OCI-M2 (cell line): ENCODE results near the gene BABAM2.

Experiments
- DNase-seq: peaks from one replicate; lab custom pipeline; 2025; ENCODE audit not compliant: unreplicated experiment; lab: John Stamatoyannopoulos, UW

The BABAM2 gene

DNA sequence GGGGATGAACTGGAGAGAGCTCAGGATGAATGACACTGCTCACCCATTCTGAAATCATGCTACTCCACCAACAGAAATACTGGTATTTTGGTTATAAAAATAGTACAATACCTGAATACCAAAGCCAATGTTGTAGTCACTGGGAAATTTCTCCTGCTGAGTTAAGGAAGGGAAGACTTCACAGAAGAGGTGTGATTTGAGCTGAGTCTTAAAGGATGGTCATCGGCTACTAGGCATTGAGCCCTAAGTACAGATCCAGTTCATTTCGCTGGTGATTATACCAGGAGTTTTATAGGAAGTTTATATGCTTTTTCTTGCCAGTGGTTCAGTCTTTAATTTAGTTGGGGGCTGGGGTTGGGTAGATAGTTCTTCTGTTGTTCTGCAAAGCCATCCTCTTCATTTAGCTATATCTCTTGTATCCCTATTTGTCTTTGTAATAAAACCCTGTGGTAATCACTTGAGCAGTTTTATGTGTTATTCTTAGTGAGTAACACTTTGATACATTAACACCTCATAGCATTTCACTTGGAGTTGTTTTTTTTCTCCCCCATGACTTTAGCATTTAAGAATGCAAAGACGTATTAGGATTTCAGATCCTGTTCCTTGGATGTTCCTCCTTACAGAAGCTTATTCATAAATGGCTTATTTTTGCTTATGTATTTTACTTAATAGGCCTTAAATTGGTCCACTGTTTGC, 262.2 kb downstream of the BABAM2 start:
- no peak for DNase-seq

DNA sequence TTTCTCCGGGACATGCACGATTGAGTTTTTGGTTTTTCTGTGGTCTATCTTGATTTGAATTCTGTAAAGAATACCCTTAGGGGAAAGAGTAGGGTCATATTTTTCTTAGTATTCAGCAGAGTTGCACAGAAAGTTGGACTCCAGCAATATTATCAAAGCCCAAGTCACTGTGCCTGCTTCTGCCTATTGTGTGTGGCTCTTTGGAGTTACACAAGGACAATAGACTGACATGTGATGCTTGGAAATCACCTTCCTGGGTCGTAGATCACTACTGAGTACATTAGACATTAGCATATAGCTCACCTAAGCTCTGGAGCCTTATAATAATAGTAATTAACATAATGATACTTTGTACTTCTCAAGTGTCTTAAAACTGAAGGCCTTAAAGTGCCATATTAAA, 263.3 kb downstream of the BABAM2 start:
- no peak for DNase-seq

- DNase-seq = no peak
These were observed 264.6 kb downstream of the BABAM2 start for GRCh38 chr2:28155086-28155485.

DNA sequence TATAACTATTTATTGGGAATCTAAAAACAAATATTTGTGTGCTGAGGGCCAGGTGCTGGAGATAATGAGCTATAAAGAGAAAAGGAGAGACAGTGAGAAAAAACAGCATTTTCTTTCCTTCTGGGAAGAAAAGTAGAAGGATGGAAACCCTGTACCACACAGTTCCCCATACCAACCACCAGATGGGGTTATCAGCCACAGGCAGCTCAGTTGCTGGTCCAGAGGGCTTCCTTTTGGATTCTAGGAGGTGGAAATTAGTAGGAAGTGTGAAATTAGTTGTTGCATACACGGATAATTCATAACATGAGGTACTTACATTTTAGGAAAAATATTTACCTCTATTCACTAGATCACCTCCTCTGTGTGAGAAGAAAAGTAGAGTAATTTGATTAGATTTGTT, 265.1 kb downstream of the BABAM2 start:
- no peak for DNase-seq

DNA sequence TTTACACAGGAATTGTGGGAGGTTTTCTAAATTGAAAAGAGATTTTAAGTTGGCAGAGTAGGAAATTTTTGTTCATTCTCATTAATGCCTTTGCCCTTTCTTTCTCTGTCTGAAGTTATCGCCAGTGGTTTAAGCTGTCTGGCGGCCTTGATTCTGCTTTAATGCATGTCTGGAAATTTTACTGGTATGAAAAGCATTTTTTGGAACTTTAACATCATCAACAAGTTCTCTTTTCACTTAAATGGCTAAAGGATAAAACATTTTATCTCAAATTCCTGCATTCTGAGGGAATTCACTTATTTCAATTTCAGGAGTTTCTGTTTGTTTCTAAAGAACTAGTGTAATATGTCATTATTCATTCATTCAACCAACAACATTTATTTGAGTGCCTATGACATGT, 268.3 kb downstream of the BABAM2 start:
- DNase-seq = no peak

GRCh38 chr2:28160986-28161425, 270.5 kb downstream of the BABAM2 start:
- no peak for DNase-seq

- DNase-seq = no peak
These were observed 270.9 kb downstream of the BABAM2 start for GRCh38 chr2:28161466-28161865.

DNA sequence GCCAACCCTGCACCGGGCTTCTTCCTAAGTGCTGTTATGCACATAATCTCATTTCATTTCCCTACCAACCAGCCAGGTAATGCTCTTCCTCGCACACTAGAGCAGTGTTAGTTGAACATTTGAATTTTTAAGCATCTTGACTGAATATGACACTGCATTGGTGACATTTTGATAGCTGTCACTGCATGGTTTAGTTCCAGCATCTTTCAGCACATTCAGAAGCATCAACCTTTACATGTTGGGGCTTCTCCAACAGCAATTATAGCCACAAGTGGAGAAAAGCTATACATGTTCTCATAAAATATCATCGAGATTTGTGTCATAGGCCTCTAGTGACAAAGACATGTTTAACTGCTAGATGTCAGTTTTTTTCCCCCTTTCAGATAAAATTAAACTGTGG, 272.0 kb downstream of the BABAM2 start:
- no peak for DNase-seq

DNA sequence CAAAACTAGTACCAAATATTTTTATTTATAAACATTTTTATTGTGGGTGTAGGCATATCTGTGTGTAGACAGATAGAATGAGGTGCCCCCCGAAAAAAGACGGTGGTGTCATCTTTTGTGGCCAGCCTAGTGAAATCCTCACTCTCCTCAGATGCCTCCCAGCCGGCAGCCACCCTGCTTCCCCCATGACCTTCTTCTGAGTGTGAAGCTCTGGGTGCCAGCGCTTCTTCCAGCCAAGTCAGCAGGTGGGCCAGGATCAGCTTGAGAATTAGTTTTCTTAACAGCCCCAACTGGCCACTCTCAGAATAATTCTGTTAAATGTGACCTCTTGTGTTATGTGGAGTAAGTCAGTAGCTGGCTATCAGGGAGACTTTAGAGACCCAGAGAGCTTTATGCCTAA, 272.5 kb downstream of the BABAM2 start:
- DNase-seq = no peak

- no peak for DNase-seq
These were observed 273.2 kb downstream of the BABAM2 start for GRCh38 chr2:28163627-28164279.

- no peak for DNase-seq
These were observed 273.8 kb downstream of the BABAM2 start for GRCh38 chr2:28164280-28164801.

DNA sequence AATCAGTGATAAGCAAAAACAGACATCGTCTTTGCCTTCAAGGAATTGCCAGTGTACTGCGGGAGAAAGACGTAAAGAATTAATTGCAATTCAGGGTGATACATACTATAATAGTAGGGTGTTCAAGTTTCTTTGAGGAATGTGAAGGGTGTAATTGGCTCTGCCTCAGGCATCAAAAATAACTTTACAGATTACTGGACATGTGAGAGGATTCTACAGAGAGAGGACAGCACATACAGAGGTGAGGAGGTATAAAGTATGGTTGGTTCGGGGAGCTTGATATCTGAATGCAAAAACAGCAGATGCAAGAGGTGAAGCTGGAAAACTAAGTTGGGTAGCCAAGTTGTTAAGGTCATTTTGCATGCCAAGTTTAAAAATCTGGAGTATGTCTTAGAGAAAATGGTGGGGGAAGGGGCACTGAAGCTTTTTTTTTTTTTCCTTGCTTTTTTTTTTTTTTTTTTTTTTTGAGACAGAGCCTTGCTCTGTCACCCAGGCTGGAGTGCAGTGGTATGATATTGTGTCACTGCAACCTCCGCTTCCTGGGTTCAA, 274.6 kb downstream of the BABAM2 start:
- DNase-seq = no peak

- DNase-seq = no peak
These were observed 276.4 kb downstream of the BABAM2 start for GRCh38 chr2:28166956-28167355.

GRCh38 chr2:28168376-28168775, 277.8 kb downstream of the BABAM2 start:
- DNase-seq = no peak

DNA sequence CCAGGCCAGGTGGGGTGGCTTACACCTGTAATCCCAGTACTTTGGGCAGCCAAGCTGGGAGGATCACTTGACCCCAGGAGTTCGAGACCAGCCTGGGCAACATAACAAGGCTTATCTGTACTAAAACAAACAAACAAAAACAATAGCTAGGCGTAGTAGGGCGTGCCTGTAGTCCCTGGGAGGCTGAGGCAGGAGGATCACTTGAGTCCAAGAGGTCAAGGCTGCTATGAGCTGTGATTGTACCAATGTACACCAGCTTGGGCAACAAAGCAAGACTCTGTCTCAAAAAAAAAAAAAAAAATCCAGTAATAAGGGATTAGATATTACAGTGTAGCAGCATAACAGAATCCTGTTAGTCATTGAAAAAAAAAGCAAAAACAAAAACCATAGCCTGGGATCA, 279.0 kb downstream of the BABAM2 start:
- DNase-seq = no peak

GRCh38 chr2:28172114-28172898, 281.8 kb downstream of the BABAM2 start:
- DNase-seq = no peak

DNA sequence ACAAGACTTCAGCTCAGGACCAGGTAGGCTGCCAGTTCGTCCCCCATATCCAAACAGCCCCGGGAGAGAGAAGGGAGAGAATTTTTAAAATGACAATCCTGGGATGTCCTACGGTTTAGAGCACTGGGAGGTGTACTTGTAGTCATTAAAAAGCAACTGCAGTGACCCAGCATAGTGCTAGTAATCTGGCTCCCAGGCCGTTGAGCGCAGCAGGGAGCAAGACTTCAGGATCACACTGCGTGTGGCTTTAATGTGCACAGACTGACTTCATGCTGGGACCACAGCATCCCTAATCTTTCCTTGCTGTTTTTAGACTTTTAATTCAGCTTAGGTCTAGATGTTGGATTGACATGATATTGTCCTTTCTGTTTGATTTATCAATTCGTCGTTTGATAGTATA, 282.8 kb downstream of the BABAM2 start:
- DNase-seq = no peak

GRCh38 chr2:28174211-28174610, 283.7 kb downstream of the BABAM2 start:
- no peak for DNase-seq

DNA sequence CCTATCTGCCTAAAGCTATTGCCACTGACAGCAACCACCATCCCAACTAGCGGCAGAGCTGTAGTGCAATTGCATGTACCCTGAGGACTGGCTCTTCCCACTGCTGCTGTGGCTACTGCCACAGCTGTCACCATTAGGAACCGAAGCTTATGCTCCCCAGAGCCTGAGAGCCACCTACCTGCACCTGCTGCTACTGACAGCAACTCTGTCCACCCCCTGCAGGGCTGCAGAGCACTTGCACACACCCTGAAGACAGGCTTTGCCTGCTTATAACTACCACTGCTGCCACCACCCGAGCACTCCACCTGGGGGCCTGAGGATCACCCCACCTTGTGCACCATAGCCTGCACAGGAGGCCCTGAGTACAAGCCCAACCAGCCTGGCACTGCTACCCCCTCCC, 284.5 kb downstream of the BABAM2 start:
- no peak for DNase-seq

DNA sequence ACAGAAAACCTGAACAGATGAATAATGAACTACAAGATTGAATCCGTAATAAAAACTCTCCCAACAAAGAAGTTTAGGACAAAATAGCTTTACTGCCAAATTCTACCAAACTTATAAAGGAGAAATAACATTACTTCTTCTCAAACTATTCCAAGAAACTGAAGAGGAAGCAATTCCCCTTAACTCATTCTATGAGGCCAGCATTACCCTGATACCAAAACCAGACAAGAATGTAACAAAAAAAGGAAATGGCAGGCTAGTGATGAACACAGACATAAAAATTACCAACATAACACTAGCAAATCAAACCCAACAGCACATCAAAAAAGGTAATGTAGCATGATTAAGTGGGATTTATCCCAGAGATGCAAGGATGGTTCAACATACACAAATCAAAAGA, 288.4 kb downstream of the BABAM2 start:
- DNase-seq = no peak

- DNase-seq = no peak
These were observed 291.3 kb downstream of the BABAM2 start for GRCh38 chr2:28181801-28182200.

DNA sequence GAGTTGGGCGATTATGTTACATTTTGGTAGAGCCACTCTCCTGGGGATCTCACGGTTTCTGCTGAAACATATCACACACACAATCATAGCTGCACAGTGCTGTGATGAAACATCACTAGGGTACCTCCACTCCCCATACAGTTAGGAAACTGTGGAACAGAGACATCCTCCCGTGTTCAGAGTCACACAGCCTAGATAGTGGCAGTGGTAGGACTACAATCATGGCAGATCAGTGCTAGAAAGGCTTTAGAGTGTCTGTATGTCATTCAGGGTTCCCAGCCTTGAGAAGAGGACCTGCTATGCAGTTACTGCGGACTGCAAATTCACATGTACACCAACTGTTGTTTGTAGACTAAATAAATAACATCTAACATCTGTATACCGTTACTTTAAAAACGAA, 291.8 kb downstream of the BABAM2 start:
- DNase-seq = no peak
